Aortic smooth muscle cell (primary cell): ENCODE data around the gene RNF212. TPM values are rescaled to one million over a fixed set of nuclear protein-coding genes. Genes with fewer than 3 reads are reported as not detected.

Experiments
- total RNA-seq: library from RNA; depleted of rRNA; stranded (reverse); fragments of >200 nt; gene quantifications from 2 replicates; pipeline ENCODE4 v1.2.3, GENCODE V29; 2014

The RNF212 gene, protein sequence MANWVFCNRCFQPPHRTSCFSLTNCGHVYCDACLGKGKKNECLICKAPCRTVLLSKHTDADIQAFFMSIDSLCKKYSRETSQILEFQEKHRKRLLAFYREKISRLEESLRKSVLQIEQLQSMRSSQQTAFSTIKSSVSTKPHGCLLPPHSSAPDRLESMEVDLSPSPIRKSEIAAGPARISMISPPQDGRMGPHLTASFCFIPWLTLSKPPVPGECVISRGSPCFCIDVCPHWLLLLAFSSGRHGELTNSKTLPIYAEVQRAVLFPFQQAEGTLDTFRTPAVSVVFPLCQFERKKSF
- 0.44 and 0.53 TPM in 2 replicates for total RNA-seq

GRCh38 chr4:1113311-1114009 lies at the start of gene RNF212:
TSS of gene RNF212 (minus strand) at chr4:1113564. CDS start at chr4:1113464, 100 bp downstream.

Other genes starting within 250 kb of the RNF212 start
- 54.9 and 58.3 TPM in 2 replicates for gene GAK, start 181.2 kb downstream of the RNF212 start, total RNA-seq
- 15.7 and 16.7 TPM in 2 replicates for gene TMEM175, start 181.1 kb downstream of the RNF212 start, total RNA-seq
- gene DGKQ, start 140.0 kb downstream of the RNF212 start, total RNA-seq: 12.9 and 14.0 TPM in 2 replicates
- gene IDUA, start 126.5 kb downstream of the RNF212 start, total RNA-seq: 8.4 and 10.6 TPM in 2 replicates
- 0.12 and 0.26 TPM in 2 replicates for gene SLC26A1, start 120.2 kb downstream of the RNF212 start, total RNA-seq
- 15.7 and 19.6 TPM in 2 replicates for gene FGFRL1, start 101.9 kb downstream of the RNF212 start, total RNA-seq
- gene SPON2, start 59.0 kb upstream of the RNF212 start, total RNA-seq: 1.4 and 2.6 TPM in 2 replicates
- gene CTBP1, start 135.6 kb upstream of the RNF212 start, total RNA-seq: 139 and 168 TPM in 2 replicates
- gene MAEA, start 176.3 kb upstream of the RNF212 start, total RNA-seq: 56.0 and 56.5 TPM in 2 replicates
- gene UVSSA, start 233.6 kb upstream of the RNF212 start, total RNA-seq: 6.1 and 7.2 TPM in 2 replicates